HG02678 (cell line): ENCODE measurements around the gene UGT1A5.
A peak's percentile ranks its signal among the peaks of the same experiment; 100 is the strongest.
"Not testable (repeated sequence)": the region's sequence is repeated elsewhere in the genome, so short reads cannot be mapped to it uniquely, and the experiment has no call there.

ENCODE experiments used
- ATAC-seq: cut with Tn5 transposase; IDR thresholded peaks from one replicate; pipeline ENCODE4 v1.9.1; 2021; ENCODE audit warnings: mild to moderate bottlenecking, moderate library complexity; ENCODE audit not compliant: unreplicated experiment

The UGT1A5 gene

GRCh38 chr2:233692648-233693047, 20.1 kb upstream of the UGT1A5 start, which contains the start of gene UGT1A6:
Gene UGT1A6, plus strand, starts transcription at chr2:233692890. Its CDS starts 115 bp downstream, at chr2:233693005.
- no peak for ATAC-seq

- no peak for ATAC-seq
Observed at GRCh38 chr2:233693963-233694362, 18.7 kb upstream of the UGT1A5 start.

- no peak for ATAC-seq
Observed at GRCh38 chr2:233698740-233699139, 14.0 kb upstream of the UGT1A5 start.

GRCh38 chr2:233699424-233700027, 13.2 kb upstream of the UGT1A5 start:
- no peak for ATAC-seq

- no peak for ATAC-seq
Observed at GRCh38 chr2:233700028-233700635, 12.6 kb upstream of the UGT1A5 start.

GRCh38 chr2:233700842-233701241, 11.9 kb upstream of the UGT1A5 start:
- ATAC-seq = not testable (repeated sequence)

- ATAC-seq = no peak
Observed at GRCh38 chr2:233702238-233702637, 10.5 kb upstream of the UGT1A5 start.

GRCh38 chr2:233705911-233706506, 6.7 kb upstream of the UGT1A5 start:
- ATAC-seq = no peak

- ATAC-seq = no peak
Observed at GRCh38 chr2:233706720-233707119, 6.0 kb upstream of the UGT1A5 start.

GRCh38 chr2:233707940-233708644, 4.6 kb upstream of the UGT1A5 start:
- no peak for ATAC-seq

GRCh38 chr2:233708942-233709341, 3.8 kb upstream of the UGT1A5 start:
- no peak for ATAC-seq

GRCh38 chr2:233711312-233712008, 1.2 kb upstream of the UGT1A5 start:
- peak; percentile 62 for ATAC-seq

- no peak for ATAC-seq
Observed at GRCh38 chr2:233713262-233713615, 532 bp downstream of the UGT1A5 start.

GRCh38 chr2:233714121-233714520, 1.4 kb downstream of the UGT1A5 start:
- ATAC-seq = no peak

- no peak for ATAC-seq
Observed at GRCh38 chr2:233718552-233718951, 5.8 kb downstream of the UGT1A5 start, which contains the start of gene UGT1A4. Gene UGT1A4, plus strand, starts transcription at chr2:233718736. Its CDS starts 85 bp downstream, at chr2:233718821.

GRCh38 chr2:233728723-233729301, 16.1 kb downstream of the UGT1A5 start, which contains the start of gene UGT1A3:
Gene UGT1A3, plus strand, starts transcription at chr2:233729042. Its CDS starts 85 bp downstream, at chr2:233729127.
- no peak for ATAC-seq

- not testable (repeated sequence) for ATAC-seq
Observed at GRCh38 chr2:233736868-233737653, 24.4 kb downstream of the UGT1A5 start.

- no peak for ATAC-seq
Observed at GRCh38 chr2:233740870-233741269, 28.2 kb downstream of the UGT1A5 start.

GRCh38 chr2:233743464-233744259, 31.0 kb downstream of the UGT1A5 start:
- ATAC-seq = no peak
